GM19372 (cell line): ENCODE results near the gene YIPF4.
"Not testable (repeated sequence)": the region's sequence is repeated elsewhere in the genome, so short reads cannot be mapped to it uniquely, and the experiment has no call there.

Experiments
- ATAC-seq: cut with Tn5 transposase; IDR thresholded peaks from one replicate; pipeline ENCODE4 v1.9.1; 2021; ENCODE audit warnings: mild to moderate bottlenecking, low read depth, moderate library complexity; ENCODE audit not compliant: unreplicated experiment

The YIPF4 gene

GRCh38 chr2:32277674-32278477 lies at the start of gene YIPF4:
YIPF4 (plus strand) TSS chr2:32277904; CDS start chr2:32278156, 252 bp downstream.
- ATAC-seq = peak; percentile 94

GRCh38 chr2:32228181-32228580 lies 49.5 kb upstream of the YIPF4 start:
- no peak for ATAC-seq

GRCh38 chr2:32229635-32230034 lies 48.1 kb upstream of the YIPF4 start:
- ATAC-seq = no peak

- no peak for ATAC-seq
Measured at GRCh38 chr2:32231959-32232358, 45.7 kb upstream of the YIPF4 start.

- ATAC-seq = no peak
Measured at GRCh38 chr2:32235315-32235714, 42.4 kb upstream of the YIPF4 start.

- ATAC-seq = no peak
Measured at GRCh38 chr2:32237488-32237887, 40.2 kb upstream of the YIPF4 start.

GRCh38 chr2:32237996-32238395 lies 39.7 kb upstream of the YIPF4 start:
- ATAC-seq = no peak

GRCh38 chr2:32242331-32242730 lies 35.4 kb upstream of the YIPF4 start:
- ATAC-seq = no peak

- ATAC-seq = no peak
Measured at GRCh38 chr2:32246911-32247310, 30.8 kb upstream of the YIPF4 start.

GRCh38 chr2:32248299-32248698 lies 29.4 kb upstream of the YIPF4 start:
- ATAC-seq = no peak

GRCh38 chr2:32249731-32250236 lies 27.9 kb upstream of the YIPF4 start:
- no peak for ATAC-seq

- ATAC-seq = no peak
Measured at GRCh38 chr2:32250290-32250689, 27.4 kb upstream of the YIPF4 start.

GRCh38 chr2:32258242-32258641 lies 19.5 kb upstream of the YIPF4 start:
- no peak for ATAC-seq

GRCh38 chr2:32260376-32260775 lies 17.3 kb upstream of the YIPF4 start:
- no peak for ATAC-seq

- ATAC-seq = no peak
Measured at GRCh38 chr2:32262105-32262504, 15.6 kb upstream of the YIPF4 start.

GRCh38 chr2:32264422-32265105 lies 13.1 kb upstream of the YIPF4 start, which contains the start of gene NLRC4:
NLRC4 (minus strand) TSS chr2:32264886; CDS start chr2:32256775, 8,111 bp downstream.
- ATAC-seq = peak; percentile 88

GRCh38 chr2:32271063-32271462 lies 6.6 kb upstream of the YIPF4 start:
- ATAC-seq = no peak

- no peak for ATAC-seq
Measured at GRCh38 chr2:32272279-32272678, 5.4 kb upstream of the YIPF4 start.

- no peak for ATAC-seq
Measured at GRCh38 chr2:32274289-32274688, 3.4 kb upstream of the YIPF4 start.

- ATAC-seq = not testable (repeated sequence)
Measured at GRCh38 chr2:32275790-32276189, 1.9 kb upstream of the YIPF4 start.

- ATAC-seq = no peak
Measured at GRCh38 chr2:32277363-32277673, 386 bp upstream of the YIPF4 start.

- no peak for ATAC-seq
Measured at GRCh38 chr2:32278478-32278853, 762 bp downstream of the YIPF4 start.
